ENCODE measurements around the gene PTMA. TPM values are rescaled to one million over a fixed set of nuclear protein-coding genes. Genes with fewer than 3 reads are reported as not detected.

Gene PTMA
- polyA plus RNA-seq, 1 donor from 2014 or later = 2,091 TPM

- Histone ChIP-seq H2AFZ (ENCODE audit: low read depth, low read length) (no peak overlapping the region), H3K9me3 (ENCODE audit: low read length) (no peaks in the 10 kb centered on the region), H3K27me3 (ENCODE audit: insufficient read depth, low read depth, low read length) (no peaks in the 10 kb centered on the region), H3K9ac (ENCODE audit: low read length) (no peak overlapping the region), H3F3A (ENCODE audit: insufficient read depth, low read length, poor library complexity, severe bottlenecking) (no peaks in the 10 kb centered on the region), H3K79me2 (replicated peaks; ENCODE audit: insufficient read depth, low read length) (no peaks in the 10 kb centered on the region), H3K27ac (ENCODE audit: low read length) (no peak overlapping the region), H3K4me3 (ENCODE audit: low read length) (no peak overlapping the region), H3K36me3 (ENCODE audit: insufficient read depth, low read length) (no peaks in the 10 kb centered on the region), H3K4me2 (ENCODE audit: low read length) (no peak overlapping the region), H4K20me1 (ENCODE audit: insufficient read depth) (no peaks in the 10 kb centered on the region), H3K9me2 (ENCODE audit: insufficient read depth, low read length) (no peaks in the 10 kb centered on the region)
- TF ChIP-seq CTCF (IDR thresholded peaks at IDR 0.05; ENCODE audit: poor library complexity, severe bottlenecking) (no peak), TAF1 (IDR thresholded peaks at IDR 0.05; ENCODE audit: low read depth) (no peak), POLR2AphosphoS5 (IDR thresholded peaks at IDR 0.05) (no peak), SMC3 (conservative IDR thresholded peaks at IDR 0.05; ENCODE audit: poor library complexity) (no peak), RAD21 (conservative IDR thresholded peaks at IDR 0.05) (no peak), EP300 (conservative IDR thresholded peaks at IDR 0.05; ENCODE audit: poor library complexity, severe bottlenecking) (no peak), MXI1 (conservative IDR thresholded peaks at IDR 0.05; ENCODE audit: poor library complexity, severe bottlenecking) (no peak), REST (IDR thresholded peaks at IDR 0.05; ENCODE audit: borderline replicate concordance) (no peak), EZH2 (IDR thresholded peaks at IDR 0.05; ENCODE audit: borderline replicate concordance, insufficient read depth, low read length, poor library complexity, severe bottlenecking) (no peak)
Observed at GRCh38 chr2:231691251-231691772, 17.0 kb upstream of the PTMA start.

GRCh38 chr2:231692847-231693246 is 15.5 kb upstream of the PTMA start:
- Histone ChIP-seq H3K4me3 (ENCODE audit: low read length) (no peak overlapping the region), H3K9me3 (ENCODE audit: low read length) (no peaks in the 10 kb centered on the region), H3K36me3 (ENCODE audit: insufficient read depth, low read length) (no peaks in the 10 kb centered on the region), H4K20me1 (ENCODE audit: insufficient read depth) (no peaks in the 10 kb centered on the region), H3K9ac (ENCODE audit: low read length) (no peak overlapping the region), H3K79me2 (replicated peaks; ENCODE audit: insufficient read depth, low read length) (no peaks in the 10 kb centered on the region), H3F3A (ENCODE audit: insufficient read depth, low read length, poor library complexity, severe bottlenecking) (no peaks in the 10 kb centered on the region), H3K4me2 (ENCODE audit: low read length) (no peak overlapping the region), H3K9me2 (ENCODE audit: insufficient read depth, low read length) (no peaks in the 10 kb centered on the region), H3K27ac (ENCODE audit: low read length) (no peak overlapping the region), H2AFZ (ENCODE audit: low read depth, low read length) (no peak overlapping the region), H3K27me3 (ENCODE audit: insufficient read depth, low read depth, low read length) (no peaks in the 10 kb centered on the region)
- TF ChIP-seq EZH2 (IDR thresholded peaks at IDR 0.05; ENCODE audit: borderline replicate concordance, insufficient read depth, low read length, poor library complexity, severe bottlenecking) (no peak), MXI1 (conservative IDR thresholded peaks at IDR 0.05; ENCODE audit: poor library complexity, severe bottlenecking) (no peak), EP300 (conservative IDR thresholded peaks at IDR 0.05; ENCODE audit: poor library complexity, severe bottlenecking) (no peak), POLR2AphosphoS5 (IDR thresholded peaks at IDR 0.05) (no peak), CTCF (IDR thresholded peaks at IDR 0.05; ENCODE audit: poor library complexity, severe bottlenecking) (no peak), SMC3 (conservative IDR thresholded peaks at IDR 0.05; ENCODE audit: poor library complexity) (no peak), REST (IDR thresholded peaks at IDR 0.05; ENCODE audit: borderline replicate concordance) (no peak), RAD21 (conservative IDR thresholded peaks at IDR 0.05) (no peak), TAF1 (IDR thresholded peaks at IDR 0.05; ENCODE audit: low read depth) (no peak)

Measured in neural cell (in vitro differentiated cells).